GM19238 (cell line): ENCODE measurements around the gene HAAO.

Experiments
- DNase-seq: peaks from one replicate; pipeline ENCODE4 v3.0.0; 2011; ENCODE audit warnings: low spot score; ENCODE audit not compliant: insufficient read length

The HAAO gene

DNA sequence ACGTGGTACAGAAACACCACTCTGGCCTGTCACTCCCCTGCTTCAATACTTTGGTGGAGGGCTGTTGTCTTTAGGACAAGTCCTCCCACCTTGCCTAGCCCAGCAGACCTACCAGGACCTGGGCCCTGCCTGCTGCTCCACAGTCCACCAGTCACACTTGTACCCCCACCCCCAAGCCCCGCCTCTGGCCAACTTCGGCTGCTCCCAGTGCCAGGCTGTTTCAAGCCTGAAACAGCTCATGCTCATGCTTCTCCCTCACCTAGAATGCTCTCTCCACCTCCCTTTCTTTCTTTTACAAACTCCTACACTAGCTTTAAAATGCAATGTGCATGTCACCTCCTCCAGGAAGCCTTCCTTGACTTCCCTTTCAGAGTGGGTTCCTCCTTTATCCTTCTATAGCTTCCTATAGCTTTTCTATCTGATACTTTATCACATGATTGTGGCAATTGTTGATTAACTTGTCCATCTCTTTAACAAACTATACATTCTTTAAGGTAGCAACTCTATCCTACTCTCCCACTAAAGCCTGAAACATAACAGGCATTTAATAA lies 23.6 kb downstream of the HAAO start:
- DNase-seq, result no peak

DNA sequence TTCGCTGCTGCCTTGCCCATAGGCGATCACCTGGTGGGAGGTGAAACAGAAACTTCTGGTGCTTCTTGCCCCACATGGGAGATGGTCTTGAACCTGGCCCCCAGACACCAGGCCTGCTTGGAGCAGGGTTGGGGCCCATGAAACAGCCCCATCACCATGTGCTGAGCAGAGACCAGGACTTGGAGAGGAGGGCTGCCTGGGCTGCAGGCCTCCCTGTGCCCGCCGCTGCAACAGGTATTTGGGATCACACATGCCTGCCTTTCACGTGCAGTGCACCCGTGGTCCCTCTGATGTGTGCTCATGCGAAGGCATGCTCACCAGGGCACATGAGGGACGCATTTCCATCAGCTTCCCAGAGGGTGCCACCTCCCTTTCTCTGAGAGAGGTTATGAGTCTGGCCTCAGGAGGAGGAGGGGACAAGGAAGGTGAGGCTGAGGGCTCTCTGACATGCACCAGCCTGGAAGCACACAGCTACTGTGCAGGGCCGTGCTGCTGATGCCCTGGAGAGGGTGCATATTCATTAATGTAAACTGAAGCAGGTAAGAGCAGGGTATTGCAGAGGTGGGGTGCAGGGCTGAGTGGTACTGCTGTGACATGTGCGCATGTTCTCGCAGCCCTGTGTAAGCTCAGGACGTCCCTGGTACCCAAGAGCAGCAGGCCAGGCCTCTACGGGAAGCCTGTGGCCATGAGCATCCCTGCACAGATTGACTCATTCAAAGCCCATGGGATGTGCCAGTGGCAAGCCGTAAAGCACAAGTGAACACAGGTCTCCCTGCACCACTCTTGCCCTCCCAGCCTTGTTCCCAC lies 24.3 kb downstream of the HAAO start:
- DNase-seq, result no peak

DNA sequence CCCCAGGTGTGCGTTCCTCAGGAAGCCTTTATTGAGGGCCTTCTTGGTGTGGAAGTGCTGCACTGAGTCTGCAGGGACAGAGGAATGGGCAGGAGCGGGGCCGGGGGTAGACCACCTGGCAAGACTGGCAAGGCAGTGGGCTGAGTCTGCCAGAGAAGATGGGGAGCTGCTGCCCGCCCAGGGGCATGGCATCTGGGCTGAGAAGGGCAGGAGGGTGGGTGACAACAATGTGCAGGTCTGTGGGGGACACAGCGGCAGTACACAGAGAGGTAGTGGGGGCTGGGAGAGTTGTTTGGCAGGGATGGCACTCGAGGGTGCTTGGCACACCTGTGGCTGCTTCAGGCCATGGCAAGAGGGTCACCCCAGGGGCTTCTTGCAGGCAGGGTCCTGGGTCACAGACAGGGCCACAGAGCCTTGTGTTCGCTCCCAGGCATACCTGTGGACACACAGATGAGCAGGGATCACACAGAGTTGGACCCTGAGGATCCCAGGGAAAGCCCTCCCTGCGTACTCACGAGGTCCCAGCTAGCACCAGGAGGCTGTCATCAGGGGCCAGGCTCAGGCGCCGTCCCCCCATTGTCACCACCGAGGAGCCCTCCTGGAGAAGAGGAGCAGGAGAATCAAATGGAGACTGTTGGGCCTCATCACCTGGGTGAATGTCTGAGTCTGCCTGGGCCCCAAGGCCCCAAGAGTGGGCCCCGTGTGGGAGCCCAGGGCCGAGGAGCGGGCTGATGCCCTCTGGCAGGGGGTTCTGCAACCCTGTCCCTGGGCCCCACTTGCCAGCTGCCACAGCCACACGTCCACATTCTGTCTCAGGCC lies 25.1 kb downstream of the HAAO start:
- no peak for DNase-seq

DNA sequence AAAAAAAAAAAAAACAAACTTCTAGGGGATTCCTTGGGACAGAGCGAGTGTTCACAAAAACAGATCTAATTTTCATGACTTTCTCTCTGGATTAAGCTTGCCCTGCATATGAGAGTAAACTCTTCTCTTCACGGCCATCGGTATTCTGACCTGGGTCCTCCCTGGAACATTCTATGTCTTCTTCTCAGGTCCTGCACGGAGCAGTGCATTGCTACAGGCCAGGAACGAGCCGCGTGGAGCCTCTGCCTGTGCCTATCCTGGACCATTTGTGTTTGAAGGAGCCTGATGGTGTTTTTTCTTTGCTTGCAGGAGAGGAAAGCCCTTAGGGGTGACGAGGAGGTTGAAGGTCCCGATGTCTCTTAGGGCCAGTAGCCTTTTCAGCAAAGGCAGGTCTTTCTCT lies 26.7 kb downstream of the HAAO start:
- DNase-seq, result no peak

DNA sequence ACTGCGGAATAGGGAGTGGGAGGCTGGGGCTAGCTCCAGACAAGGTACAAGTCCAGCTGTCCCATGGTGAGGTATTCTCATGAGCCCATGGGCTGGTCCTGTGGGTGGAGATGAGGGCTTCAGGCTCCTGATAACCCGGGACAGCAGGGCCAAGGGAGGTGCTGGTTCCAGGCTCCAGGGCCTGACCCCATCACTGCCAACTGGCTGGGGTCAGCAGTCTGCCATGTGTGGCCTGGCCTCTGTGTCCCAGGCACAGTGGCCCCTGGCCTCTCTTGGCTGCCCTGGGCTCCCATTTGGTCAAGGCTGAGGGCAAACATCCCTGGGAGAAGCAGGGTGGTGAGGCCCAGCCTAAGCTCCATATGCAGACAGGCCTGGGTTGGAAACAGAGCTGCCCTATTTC lies 27.5 kb downstream of the HAAO start:
- DNase-seq, result no peak

DNA sequence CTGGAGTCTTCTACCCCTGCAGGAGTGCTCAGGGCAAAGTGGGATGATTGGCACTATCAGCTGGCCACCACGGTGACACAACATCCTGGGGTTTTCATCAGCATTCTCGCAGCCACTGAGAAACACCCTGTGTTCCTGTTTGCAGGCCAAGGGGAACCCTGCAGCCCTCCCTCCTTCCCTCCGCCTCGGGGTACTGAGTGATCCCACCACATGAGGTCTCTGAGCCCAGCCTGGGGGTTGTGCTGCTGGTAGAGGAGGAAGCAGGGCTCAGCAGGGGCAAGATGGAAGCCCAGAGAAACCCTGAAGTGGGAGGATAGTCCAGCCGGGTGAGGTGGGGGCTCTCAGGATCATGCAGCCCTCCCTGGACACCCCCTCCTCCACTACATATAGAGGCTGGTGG lies 28.3 kb downstream of the HAAO start, which contains the start of gene OXER1:
Gene OXER1, minus strand, starts transcription at position 40 of the 400 bp plus-strand sequence. CDS start 73 bp downstream, outside the sequence.
- DNase-seq, result no peak

DNA sequence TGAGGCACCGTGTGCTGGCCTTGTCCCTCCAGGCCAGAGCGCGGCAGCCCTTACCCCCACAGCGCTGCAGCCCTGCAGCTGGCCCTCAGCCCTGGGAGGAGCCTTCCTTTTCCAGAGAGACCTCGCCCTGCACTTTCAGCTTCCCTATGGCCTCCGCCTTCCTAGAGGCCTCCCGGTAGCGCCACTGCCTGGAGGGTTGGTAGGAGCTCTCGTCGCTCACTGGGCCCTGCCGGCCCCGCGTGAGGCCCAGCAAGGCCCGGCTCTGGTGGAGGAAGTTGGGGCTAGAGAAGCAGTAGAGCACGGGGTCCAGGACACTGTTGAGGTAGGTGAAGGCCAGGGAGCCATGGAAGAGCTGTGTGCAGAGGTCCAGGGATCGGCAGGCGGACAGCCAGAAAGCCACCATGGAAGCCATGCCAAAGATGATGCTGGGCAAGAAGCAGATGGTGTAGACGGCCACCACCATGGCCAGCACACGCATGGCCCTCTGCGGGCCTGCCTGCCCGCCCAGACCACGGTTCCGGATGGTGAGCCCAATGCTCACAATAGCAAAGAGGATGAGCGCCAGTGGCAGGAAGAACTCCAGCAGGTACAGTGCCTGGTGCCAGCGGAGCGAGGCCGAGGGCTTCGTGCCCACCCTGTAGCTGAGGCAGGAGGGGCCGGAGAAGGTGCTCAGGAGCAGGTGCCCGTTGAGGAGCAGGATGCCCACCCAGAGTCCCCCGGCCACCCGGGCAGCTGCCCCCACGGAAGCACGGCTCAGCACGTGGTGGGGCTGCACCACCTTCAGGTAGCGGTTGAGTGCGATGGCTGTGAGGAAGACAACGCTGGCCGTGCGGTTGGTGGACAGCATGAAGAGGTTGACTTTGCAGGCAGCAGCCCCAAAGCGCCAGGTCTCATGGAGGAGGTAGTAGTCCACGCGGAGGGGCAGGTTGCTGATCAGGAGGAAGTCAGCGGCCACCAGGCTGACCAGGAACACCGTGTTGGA lies 29.3 kb downstream of the HAAO start:
- no peak for DNase-seq

DNA sequence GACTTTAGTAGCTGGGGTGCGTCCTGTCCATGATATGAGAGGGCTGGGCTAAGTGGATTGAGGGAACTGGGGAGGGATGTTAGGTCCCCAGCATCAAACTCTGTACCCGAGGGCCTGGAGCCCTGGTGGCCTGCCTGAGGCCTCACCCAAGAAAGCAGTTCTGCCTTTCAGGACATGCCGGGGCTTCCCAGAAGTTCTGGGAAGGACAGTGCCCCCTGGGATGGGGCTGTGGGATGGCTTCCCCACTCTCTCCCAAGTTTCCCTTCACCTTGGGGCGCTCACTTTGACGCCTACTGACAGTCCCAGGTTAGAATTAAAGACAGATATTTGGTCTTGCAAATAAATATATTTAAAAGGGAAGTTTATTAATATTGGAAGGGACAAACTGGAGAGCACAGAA lies 30.2 kb downstream of the HAAO start:
- no peak for DNase-seq

DNA sequence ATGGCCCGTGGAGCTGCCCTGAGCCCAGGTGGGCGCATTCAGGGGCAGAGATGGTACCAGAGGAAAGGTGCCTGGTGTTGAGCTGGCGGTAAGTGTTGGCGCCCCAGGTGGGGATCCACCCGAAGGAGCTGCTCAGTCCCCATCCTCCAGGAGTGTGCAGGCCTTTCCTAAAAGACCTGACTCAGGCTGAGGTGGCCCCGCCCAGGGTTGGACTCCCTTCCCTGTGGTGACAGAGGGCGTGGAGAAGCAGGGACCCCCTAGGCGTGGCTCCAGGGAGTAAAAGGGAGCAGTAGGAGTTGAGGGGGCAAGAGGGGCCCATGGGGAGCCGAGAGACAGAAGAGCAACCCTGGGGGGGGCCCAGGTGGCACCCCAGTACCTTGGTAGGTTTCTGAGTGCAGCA lies 30.8 kb downstream of the HAAO start:
- DNase-seq, result no peak

DNA sequence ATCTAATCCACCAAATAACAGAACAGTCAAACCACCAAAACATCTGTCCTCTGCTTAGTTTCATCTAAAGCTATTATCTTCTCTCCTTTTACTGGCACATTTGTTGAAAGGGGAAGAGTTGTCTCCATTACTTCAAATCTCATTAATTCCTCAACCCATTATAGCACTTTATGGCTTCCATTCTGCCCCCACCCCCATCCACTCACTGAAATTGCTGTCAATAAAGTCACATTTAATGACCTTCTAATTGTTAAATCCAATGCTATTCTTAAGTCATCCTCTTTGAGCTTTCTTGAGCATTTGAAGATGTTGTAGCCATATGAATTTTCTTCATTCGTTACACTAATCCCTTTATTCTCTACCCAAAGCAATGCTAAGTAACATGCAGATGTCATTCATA lies 33.6 kb downstream of the HAAO start:
- no peak for DNase-seq

DNA sequence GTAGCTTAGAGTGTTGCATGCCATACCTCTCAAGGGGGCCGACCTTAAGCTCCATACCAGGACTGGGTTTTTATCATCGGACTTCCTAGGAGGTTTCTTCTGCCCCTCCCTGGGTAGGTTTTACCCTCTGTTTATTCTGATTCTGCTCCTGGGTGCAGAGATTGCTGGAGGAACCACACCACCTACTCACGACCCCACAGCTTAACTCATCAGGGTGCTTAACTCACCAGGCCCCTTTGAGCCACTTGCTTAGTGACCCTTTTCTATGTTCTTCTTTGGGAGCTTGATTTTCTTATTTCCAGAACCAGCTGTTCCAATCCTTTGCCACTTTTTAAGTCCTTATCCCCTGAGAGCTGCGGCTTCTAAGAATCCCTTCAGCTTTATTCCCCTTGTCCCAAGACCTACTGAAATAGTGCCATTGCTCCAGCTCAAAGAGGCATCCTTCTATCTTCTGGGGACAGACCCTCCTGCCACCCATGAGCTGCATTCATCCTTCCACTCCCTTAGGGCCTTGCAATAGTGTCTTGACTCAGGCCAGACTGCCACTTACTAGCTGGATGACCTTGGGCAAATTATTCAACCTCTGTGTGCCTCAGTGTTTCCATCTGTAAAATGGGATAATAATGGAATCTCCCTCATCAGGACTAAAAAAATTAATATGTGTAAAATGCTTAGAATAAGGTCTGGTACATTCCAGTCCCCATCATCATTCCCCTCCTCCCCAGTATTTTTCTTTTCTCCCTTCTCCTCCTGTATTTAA lies 34.2 kb downstream of the HAAO start:
- no peak for DNase-seq

DNA sequence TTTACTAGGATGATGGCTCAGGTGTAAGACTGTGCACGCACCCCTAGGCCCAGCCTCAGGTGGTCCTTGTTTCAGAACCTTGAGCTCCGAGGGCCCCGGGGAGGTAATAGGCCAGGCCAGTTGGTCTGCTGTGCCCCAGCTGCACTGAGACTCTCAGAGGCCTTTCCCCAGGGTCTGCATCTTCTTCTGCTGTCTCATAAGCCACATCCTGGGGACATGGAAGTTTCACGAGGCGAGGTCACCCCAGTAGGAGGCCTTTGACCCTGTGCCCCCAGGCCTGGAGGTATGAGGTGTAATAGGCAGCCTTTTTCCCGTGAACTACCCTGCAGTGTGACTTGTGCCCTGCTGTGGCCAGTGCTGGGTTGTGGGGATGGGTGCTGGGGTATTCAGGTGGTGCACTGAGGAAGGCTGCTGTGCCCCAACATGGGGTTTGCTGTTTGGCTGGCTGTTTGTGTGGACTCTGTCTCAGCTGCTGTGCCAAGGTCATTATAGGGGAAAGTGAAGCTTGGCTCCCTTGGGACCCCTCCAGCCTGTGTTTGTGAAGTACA lies 35.3 kb downstream of the HAAO start:
- DNase-seq, result no peak

DNA sequence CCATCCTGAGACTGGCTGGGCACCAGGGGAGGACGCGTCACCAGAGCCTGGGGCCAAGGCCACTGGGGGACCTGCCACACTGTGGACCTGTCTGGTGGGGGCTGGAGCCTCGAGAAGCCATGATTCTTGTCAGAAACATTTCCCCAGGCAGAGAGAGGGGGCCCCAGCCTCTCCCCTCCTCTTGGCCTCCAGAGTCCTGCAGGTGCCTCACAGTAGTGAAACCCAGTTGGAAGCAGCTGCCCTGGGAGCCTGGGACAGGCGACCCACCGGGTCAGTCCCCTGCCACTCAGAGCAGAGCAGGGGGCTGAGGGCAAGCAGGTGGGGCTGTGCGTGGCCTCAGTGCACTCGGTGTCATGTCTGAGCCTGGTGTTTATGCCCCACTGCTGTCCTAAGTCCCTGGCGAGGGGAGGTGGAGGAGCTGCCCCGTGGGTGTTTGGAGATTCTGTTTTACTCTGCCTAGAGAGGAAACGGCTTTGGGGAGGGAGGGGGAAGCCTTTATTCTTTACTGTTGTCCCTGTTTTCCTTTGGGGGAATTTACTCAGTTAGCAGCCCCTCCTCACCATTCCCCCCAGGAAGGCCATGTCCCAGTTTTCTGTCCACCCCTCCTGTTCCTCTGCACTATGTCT lies 36.1 kb downstream of the HAAO start:
- no peak for DNase-seq

DNA sequence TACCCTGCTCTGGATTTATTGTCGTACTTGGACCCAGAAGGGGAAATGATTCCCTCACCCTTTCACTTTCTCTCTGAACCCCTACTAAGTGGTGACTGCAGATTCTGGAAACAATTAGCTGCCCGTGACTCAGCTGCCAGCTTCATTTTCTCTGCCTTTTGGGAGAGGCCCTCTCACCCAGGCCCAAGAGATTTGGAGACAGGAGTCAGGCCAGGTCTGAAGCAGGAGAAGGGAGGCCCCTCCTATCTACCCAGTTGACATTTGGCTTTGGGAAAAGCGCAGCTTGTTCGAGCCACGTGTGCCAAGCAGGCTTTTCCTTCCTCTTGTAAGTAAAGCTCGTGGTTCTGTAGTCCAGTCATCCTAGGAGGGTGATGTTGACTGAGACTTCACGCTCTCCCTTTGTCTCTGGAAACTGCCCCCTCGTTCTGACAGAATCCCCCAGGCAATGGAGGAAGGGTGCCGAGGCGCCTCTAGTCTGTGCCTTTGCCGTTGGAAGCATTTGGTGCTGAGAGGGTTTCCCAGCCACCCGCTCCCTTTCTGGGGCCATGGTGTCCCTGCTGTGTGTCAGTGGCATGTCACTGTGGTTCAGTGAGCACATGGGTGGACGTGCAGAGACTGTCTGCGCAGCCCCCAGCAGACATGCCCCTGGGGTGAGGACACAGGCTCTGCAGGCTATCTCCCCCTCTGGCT lies 37.0 kb downstream of the HAAO start:
- no peak for DNase-seq

DNA sequence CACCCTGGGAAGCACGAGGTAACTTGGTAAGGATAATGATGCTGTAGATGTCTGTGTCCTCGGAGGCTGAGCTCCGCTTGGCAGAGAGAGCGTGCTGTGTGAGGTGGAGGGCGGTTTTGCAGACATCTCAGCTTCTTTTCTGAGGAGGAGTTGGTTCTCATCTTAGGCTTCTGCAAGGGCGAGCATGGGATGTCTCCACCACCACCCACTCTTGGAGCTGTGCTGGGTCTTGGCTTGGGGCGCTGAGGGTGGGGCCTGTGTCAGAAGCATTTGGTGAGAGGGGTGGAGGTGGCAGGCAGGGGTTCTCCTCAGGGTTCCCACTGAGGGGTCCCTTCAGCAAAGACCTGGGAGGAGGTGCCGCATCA lies 37.6 kb downstream of the HAAO start:
- no peak for DNase-seq

DNA sequence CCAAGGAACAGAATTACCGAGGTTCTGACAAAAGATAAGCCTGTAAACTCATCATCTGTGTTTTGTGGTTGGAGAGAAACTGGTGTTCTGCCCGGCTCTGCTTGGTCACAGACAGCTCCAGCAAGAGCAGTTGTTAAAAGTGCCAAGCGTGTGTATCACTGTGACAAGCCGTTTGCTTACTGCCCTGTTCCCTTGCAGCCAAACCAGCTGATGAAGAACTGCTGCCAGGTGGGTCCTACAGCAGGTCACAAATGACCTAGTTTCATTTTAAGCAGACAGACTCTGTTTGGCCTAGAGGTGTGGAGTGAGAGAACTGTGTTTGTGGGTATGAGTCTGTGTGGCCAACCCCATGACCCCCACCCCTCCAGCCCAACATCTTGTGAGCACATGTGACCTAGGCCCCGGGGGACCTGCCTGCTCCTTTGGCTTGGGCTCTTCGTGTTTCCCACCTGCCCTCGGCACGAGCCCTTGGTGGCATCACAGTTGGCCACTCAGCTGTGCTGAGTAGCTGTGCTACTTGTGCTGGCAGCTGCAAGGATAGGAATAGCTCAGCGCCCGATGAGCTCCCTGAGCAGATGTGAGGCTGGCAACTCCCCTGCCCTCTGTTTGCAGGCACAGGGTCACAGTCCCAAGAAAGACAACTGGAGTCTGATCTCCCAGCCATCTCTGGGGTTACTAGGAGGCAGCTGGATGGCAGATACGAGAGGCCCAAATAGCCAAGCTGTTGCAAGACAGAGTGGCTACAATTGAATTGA lies 38.2 kb downstream of the HAAO start:
- no peak for DNase-seq

DNA sequence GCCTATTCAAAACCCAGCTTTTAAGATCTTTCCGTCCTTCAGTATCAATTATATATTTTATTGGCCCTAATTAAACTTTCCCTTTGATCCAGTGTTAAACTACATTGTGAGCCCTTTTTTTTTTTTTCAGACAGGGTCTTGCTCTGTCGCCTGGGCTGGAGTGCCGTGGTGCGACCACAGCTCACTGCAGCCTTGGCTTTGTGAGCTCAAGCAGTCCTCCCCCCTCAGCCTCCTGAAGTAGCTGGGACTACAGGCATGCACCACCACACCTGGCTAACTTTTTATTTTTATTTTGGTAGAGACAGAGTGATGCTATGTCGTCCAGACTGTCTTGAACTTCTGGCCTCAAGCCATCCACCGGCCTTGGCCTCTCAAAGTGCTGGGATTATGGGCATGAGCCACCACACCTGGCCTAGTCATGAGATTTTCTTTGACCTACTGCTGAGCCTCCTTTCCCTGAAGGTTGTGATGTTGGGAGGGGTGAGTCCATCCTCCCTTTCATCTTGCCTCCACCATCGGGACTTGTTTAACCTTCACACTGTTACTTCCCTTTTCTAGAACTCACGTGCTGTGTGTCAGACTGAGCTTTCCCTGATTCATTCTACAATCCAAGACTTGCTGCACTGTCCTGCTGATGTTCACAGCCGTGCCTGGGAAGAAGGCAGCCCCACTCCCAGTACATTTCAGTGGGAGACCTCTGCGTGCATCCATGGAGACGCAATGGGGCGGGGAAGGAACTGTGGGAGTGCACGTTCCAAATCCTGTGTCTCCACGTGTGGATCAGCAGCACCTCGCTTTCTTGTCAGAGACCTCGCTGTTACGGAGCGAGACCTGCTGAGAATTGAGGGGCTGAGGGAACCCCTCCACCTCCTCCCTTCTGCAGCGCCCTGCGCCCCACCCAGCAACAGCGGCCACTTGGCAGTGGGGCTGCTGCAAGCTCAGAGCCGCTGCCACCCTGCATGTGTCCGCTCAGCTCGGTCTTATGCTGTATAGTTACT lies 39.3 kb downstream of the HAAO start:
- no peak for DNase-seq
